Thoracic aorta (tissue), 2 donors: Measurements from ENCODE around the gene VAMP2. TPM values are rescaled to one million over a fixed set of nuclear protein-coding genes. Genes with fewer than 3 reads are reported as not detected.

Source experiments
- ATAC-seq: fragments of 150-250 bp; one replicate; pipeline ENCODE4 v1.8.0; 2017; ENCODE audit warnings: low read depth; ENCODE audit not compliant: insufficient number of reproducible peaks, low FRiP score
- DNase-seq: peaks from one replicate; pipeline ENCODE4 v3.0.0-alpha.2; 2020; ENCODE audit warnings: low spot score
- H3K27ac ChIP-seq, 2 donors: fragments of 200-600 bp; sonication (generic); 1 replicate in 1 of 2; 2 replicates in 1 of 2; pipeline ENCODE4 v1.5.1; 2016; ENCODE audit warnings: mild to moderate bottlenecking in 2 of 2, moderate library complexity in 2 of 2
- H3K27me3 ChIP-seq: fragments of 200-600 bp; sonication (generic); replicated peaks from 2 replicates; pipeline ENCODE4 v1.6.0; 2016; ENCODE audit warnings: mild to moderate bottlenecking; ENCODE audit not compliant: insufficient read depth
- H3K36me3 ChIP-seq: fragments of 200-600 bp; sonication (generic); one replicate; pipeline ENCODE4 v1.5.1; 2016
- H3K4me1 ChIP-seq, 2 donors: fragments of 200-600 bp; sonication (generic); 1 replicate in 1 of 2; 2 replicates in 1 of 2; pipeline versions ENCODE4 v1.5.1 to v1.6.0; 2016; ENCODE audit warnings: low read depth in 2 of 2, mild to moderate bottlenecking in 1 of 2; ENCODE audit not compliant: control insufficient read depth in 1 of 2
- H3K4me3 ChIP-seq: fragments of 200-600 bp; sonication (generic); 2 replicates; pipeline ENCODE4 v1.5.1; 2016; ENCODE audit warnings: mild to moderate bottlenecking
- H3K9me3 ChIP-seq: fragments of 200-600 bp; sonication (generic); 2 replicates; pipeline ENCODE4 v1.5.1; 2016
- total RNA-seq, 2 donors: library from RNA; depleted of rRNA; stranded (reverse); fragments of >200 nt; gene quantifications; one replicate each; pipeline versions ENCODE4 v1.1.0 to v1.2.3, GENCODE V29; 2016
- TF ChIP-seq, protein P1 (sequence below): fragments of 200-600 bp; sonication (generic); IDR thresholded peaks from one replicate; pipeline ENCODE4 v1.5.1; 2019; ENCODE audit warnings: antibody characterized with exemption

The VAMP2 gene
- total RNA-seq, 2 donors from 2014 or later, result 36.0 to 50.3 TPM

- DNase-seq (peak; percentile 73), ATAC-seq (no peak)
- Histone ChIP-seq H3K36me3 (peaks cover 22% of the 10 kb centered on the region), H3K27me3 (no peaks in the 10 kb centered on the region), H3K27ac (peak overlapping the region; percentile 100), H3K4me3 (peak overlapping the region; percentile 76), H3K4me1 (peaks cover 18 to 52% of the 10 kb centered on the region in 2 donors), H3K9me3 (no peaks in the 10 kb centered on the region)
- TF ChIP-seq, protein P1, sequence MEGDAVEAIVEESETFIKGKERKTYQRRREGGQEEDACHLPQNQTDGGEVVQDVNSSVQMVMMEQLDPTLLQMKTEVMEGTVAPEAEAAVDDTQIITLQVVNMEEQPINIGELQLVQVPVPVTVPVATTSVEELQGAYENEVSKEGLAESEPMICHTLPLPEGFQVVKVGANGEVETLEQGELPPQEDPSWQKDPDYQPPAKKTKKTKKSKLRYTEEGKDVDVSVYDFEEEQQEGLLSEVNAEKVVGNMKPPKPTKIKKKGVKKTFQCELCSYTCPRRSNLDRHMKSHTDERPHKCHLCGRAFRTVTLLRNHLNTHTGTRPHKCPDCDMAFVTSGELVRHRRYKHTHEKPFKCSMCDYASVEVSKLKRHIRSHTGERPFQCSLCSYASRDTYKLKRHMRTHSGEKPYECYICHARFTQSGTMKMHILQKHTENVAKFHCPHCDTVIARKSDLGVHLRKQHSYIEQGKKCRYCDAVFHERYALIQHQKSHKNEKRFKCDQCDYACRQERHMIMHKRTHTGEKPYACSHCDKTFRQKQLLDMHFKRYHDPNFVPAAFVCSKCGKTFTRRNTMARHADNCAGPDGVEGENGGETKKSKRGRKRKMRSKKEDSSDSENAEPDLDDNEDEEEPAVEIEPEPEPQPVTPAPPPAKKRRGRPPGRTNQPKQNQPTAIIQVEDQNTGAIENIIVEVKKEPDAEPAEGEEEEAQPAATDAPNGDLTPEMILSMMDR, result no peak
These were observed 9.2 kb downstream of the VAMP2 start for GRCh38 chr17:8153525-8153956.

DNA sequence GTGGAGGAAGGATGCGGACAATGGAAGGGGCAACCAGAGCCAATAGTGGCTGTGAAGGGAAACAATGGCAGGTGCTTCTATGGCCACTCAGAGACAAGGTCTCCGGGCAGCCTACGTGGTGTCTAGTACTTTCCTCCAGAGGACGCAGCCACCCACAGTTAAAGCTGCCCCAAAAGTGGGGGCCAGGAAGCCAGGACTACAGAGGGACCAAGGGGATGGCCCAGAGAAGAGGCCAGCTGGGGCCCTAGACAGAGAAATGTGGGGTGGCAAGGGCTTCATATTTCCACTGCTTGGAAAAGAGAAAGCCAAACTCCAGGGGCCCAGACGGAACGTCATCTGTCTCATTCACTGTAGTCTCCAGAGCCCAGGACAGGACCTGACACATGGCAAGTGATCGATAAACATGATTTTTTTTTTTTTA is 9.7 kb downstream of the VAMP2 start:
- Histone ChIP-seq H3K9me3 (no peaks in the 10 kb centered on the region), H3K4me3 (peak overlapping the region; percentile 76), H3K27ac (peak overlapping the region; percentile 100), H3K27me3 (no peaks in the 10 kb centered on the region), H3K36me3 (peaks cover 27% of the 10 kb centered on the region), H3K4me1 (peaks cover 18 to 49% of the 10 kb centered on the region in 2 donors)
- TF ChIP-seq, protein P1, result no peak
- ATAC-seq (no peak), DNase-seq (no peak)

DNA sequence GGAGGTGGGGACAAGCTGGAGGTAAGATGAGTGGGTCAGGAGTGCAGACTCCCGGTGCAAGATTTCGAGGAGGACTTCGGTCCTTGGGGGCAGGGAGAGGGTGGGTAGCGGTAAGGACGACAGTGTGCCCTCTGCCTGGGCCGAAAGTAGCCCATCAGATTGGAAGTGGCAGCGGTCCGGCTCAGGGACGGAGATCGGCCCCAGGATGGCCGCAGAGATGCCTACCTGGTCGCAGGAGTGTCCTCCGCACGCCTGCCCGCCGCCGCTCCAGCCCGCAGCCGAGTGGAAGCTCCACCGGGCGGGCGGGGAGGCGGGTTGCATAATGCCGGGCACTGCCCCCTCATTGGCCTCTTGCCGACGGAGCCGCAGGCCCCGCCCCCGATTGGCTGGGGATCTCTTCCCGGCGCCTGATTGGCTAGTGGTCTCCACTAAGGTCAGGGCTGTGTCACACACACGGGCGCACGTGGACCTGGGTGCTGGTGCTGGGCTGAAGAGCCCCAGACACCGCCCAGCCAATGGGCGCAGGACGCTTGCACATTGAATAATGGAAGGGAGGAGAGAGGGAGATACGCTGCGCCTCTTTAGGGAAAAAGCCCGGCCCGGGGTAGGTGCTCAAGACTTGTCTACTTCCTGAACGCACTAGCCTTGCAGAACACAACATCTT is 10.5 kb downstream of the VAMP2 start, which contains the start of gene PER1:
Gene PER1 (minus strand): TSS at position 293 of the 664 bp plus-strand sequence. CDS start 1,698 bp downstream, outside the sequence.
- Histone ChIP-seq H3K4me1 (peaks cover 18 to 50% of the 10 kb centered on the region in 2 donors), H3K27me3 (no peaks in the 10 kb centered on the region), H3K4me3 (peak within 1 kb of the TSS; percentile 76), H3K36me3 (peaks cover 35% of the 10 kb centered on the region), H3K27ac (peak within 1 kb of the TSS; percentile 100), H3K9me3 (no peaks in the 10 kb centered on the region)
- ATAC-seq (peak; percentile 16), DNase-seq (peak; percentile 87)
- TF ChIP-seq, protein P1, result no peak

GRCh38 chr17:8151641-8152111 is 11.1 kb downstream of the VAMP2 start:
- DNase-seq (peak; percentile 84), ATAC-seq (no peak)
- peaks cover 41% of the 10 kb centered on the region for H3K36me3 ChIP-seq
- H3K27ac ChIP-seq, result peak overlapping the region; percentile 100
- TF ChIP-seq, protein P1, result no peak
- H3K4me1 ChIP-seq, result peaks cover 18 to 48% of the 10 kb centered on the region in 2 donors
- peak overlapping the region; percentile 76 for H3K4me3 ChIP-seq
- H3K27me3 ChIP-seq, result no peaks in the 10 kb centered on the region
- no peaks in the 10 kb centered on the region for H3K9me3 ChIP-seq

DNA sequence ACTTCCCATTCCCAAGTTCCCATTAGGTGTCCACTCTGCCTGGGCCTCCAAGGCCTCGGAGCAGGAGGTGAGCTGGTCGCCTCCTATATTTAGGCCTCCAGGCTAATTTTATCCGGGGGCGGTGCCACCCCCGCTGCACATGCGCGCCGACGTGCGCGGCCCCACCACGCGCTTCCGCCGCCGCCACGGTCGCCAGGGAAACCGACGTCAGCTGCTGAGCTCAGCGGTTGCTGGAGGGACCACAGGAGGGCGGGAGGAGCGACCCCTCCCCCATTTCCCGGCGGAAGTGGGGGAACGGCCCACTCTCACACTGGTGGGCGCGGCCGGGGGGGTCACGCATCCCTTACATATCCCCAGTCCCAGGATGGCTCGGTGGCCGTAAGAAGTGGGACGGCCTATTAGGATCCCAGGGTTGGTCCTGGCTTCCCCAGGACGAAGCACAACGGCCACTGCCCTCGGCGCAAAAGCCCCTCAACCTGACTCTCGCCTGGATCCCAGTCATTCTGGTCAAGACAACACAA is 11.6 kb downstream of the VAMP2 start:
- ATAC-seq, result peak; percentile 5
- H3K27me3 ChIP-seq, result no peaks in the 10 kb centered on the region
- peaks cover 46% of the 10 kb centered on the region for H3K36me3 ChIP-seq
- peaks cover 18 to 48% of the 10 kb centered on the region in 2 donors for H3K4me1 ChIP-seq
- H3K27ac ChIP-seq, result peak overlapping the region; percentile 100
- no peaks in the 10 kb centered on the region for H3K9me3 ChIP-seq
- TF ChIP-seq, protein P1, result peak; percentile 24
- DNase-seq, result peak; percentile 62
- peak overlapping the region; percentile 76 for H3K4me3 ChIP-seq
